GM08714 (cell line): Measurements from ENCODE around the gene ZNF432.
"Not testable (repeated sequence)": the region's sequence is repeated elsewhere in the genome, so short reads cannot be mapped to it uniquely, and the experiment has no call there.

ENCODE experiments used
- H3K4me3 ChIP-seq: fragments of 200-500 bp; sonication (Bioruptor generic); 2 replicates; pipeline ENCODE4 v1.5.1; 2014; ENCODE audit warnings: mild to moderate bottlenecking, low read length, inconsistent platforms
- ZNF274 ChIP-seq: IDR thresholded peaks from 2 replicates; pipeline ENCODE4 v1.6.1; 2012; ENCODE audit warnings: mild to moderate bottlenecking, low read depth, low read length

ZNF432 gene

DNA sequence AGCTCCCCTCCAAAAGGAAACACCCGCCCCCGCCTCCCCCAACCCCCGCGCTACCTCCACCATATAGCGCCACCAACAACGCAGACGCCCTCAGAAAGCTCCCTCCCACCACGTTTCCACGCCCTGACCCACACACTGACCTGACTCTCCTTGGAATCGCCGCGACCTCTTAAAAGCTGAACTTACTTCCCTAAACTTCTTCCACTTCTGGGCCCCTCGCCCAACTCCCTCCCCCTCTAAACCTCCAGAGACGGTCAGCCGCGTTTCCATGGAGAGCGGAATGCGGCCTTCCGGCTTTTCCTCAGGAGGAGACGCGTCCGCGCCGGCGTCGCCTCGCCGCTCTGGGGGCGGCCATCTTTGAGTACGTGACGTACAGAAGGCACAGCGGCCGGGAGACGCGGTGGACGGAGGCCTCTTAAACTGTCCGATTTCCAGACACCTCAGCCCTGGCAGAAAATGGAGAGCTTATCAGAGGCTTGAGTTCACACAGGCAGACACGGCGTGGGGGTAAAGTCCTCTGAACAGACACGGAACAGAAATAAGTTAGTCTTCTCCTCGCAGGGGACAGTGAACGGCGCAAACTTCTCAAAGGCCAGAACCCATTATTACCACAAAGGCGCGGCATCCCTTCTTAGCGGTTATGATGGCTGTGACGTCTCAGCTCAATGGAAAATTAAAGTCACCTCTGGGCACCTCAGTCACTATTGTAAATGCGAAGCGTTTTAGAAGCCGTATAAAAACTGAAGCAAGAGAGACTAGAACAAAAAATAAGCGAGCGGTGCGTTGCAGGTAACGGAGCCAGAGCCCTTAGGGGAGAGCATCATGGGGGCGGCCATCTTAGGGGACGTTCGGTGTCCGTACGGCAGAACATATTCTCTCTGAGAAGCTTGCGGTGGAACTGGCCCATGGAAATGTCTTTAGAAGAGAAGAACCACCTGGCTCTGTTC lies at the start of gene ZNF432:
Gene ZNF432, minus strand, starts transcription at position 284 of the 947 bp plus-strand sequence. CDS start 1,970 bp downstream, outside the sequence.
- no peak for TF ChIP-seq ZNF274
- H3K4me3 ChIP-seq, result peak within 1 kb of the TSS; percentile 81

DNA sequence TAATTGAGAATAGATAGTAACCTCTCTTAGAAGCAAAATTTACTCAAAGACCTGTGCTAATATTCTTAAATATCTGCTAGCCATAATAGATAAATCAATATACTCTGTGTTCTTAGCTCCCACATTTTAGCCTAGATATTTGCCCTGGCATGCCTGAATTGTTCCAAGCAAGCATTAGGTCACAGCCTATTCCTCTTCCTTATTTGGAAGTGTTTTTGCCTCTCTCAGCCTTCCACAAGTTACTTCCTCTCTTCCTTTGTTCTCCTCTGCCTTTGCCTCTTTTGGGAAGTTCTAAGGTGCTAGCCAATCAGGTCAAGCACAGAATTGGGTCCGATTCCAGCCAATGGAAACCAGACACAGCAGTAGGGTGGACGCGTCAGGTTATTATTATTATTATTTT lies 47.8 kb upstream of the ZNF432 start:
- H3K4me3 ChIP-seq, result not testable (repeated sequence)

DNA sequence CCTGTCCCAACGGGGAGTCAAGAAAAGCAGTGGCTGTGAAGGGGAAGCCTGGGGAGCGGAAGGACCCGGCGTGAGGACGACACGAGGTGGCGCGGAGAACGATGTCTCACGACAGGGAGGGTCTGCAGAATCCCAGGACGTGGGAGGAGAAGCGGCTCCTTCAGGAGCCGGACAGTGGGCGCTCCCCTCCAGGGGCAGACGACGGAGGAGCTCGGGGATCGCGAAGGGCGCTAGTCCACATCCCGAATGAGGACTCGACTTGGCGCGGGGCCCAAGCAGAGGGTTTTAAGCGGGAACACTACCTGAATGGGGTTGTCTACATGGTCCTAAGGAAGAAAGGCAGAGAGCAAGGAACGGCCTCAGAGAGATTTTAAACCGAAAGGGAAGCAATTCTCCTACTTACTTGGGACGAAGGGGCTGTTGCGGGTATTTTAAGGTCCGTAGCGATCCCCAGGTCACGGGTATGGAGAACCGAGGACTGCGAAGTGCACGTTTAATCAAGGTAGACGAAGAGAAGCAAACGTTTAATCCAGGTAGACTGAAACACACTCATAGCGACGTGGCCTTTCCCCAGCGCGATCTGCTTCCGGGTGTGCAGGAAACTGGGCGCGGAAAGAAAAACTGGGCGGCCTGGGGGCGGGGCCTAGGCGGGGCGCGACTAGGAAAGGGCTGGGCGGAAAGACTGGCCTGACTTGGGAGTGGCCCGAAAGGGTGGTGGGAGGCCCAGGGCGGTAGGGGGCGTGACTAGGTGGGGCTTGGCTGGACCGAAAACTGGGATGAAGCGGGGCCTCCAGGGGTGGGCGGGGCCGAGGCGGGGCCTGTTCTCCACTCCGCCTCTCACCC lies 46.8 kb upstream of the ZNF432 start, which contains the start of gene ZNF841:
Gene ZNF841, minus strand, starts transcription at position 594 of the 843 bp plus-strand sequence. CDS start 10,964 bp downstream, outside the sequence.
- no peak for TF ChIP-seq ZNF274
- peak within 1 kb of the TSS; percentile 94 for H3K4me3 ChIP-seq

DNA sequence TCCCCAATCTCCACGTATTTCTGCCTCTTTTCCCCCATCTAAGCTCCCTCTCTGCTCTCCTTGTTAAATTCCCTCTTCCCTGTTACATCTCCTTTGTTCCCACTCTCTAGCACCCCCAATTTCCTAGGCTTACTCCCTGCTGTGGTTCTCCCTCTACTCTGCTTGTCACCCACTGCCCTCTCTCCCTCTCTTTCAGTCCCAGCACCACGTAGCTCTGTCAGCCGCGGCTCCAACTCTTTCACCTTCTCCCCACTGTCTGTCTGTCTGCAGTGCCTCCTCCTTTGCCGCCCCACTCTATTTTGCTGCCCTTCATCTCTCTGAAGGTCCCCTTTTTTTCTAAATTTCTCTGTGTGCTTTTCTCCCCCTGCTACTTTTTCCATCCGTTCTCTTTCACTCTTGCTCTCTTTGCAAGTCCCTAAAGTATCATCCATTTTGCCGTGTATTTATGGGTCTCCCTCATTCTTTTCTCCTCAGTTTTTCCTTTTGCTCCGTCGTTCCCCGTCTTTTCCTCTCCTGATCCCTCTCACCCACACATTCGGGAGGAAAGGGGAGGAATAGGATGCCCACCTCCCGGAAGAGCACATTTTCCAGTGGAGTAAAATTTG lies 46.0 kb upstream of the ZNF432 start:
- no peak for TF ChIP-seq ZNF274
- peak overlapping the region; percentile 94 for H3K4me3 ChIP-seq

DNA sequence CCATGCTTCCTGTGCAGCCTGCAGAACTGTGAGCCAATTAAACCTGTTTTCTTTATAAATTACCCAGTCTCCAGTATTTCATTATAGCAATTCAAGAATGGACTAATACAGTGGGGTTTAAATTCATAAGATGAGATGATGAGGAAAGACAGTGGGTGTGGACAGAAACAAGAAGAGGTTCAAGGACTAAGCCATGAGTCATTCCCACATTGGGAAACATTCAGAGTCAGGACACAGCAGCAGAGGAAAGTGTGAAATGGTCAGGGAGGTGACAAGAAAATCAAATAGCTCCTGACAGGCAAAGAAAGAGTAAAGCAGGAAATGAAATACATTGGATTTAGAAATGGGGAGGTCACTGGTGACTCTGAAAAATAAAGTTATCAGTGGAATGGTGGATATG lies 37.8 kb upstream of the ZNF432 start:
- TF ChIP-seq ZNF274, result no peak
- H3K4me3 ChIP-seq, result no peak overlapping the region

DNA sequence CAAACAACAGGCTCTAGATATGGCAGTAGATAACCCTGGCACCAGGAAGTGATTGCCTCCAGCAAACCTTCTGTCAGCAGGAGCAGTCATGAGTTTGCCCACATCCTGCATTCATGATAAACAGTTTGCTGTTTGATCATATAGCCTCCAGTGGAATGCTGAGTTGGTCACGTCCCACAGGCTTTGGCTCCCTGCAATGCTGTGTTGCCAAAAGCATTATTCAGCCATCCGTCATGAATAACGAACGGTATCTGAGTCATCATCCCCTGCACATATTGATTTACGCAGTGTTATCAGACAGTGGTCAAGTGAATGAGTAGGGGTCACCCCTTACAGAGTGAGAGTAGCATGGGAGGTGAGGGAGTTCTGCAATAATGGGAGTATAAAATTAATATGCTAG lies 21.9 kb upstream of the ZNF432 start:
- TF ChIP-seq ZNF274, result no peak
- H3K4me3 ChIP-seq, result no peak overlapping the region

DNA sequence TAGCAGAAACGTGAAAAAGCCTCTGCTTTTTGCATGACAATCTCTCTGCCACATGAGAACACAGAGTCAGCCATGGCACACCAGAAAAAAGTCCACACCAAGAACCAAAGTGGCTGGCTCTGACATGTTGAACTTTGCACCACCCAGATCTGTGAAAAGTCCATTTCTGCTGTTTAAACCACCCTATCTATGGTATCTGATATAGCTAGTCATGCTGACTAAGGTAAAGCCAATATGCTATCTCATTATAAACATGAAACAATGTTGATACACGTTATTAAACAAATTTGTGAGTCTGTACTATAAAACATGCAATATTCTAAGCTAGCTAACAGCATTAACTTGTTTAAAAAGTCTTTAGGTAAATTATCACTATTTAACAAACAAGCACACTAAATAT lies 21.0 kb upstream of the ZNF432 start:
- no peak for TF ChIP-seq ZNF274

DNA sequence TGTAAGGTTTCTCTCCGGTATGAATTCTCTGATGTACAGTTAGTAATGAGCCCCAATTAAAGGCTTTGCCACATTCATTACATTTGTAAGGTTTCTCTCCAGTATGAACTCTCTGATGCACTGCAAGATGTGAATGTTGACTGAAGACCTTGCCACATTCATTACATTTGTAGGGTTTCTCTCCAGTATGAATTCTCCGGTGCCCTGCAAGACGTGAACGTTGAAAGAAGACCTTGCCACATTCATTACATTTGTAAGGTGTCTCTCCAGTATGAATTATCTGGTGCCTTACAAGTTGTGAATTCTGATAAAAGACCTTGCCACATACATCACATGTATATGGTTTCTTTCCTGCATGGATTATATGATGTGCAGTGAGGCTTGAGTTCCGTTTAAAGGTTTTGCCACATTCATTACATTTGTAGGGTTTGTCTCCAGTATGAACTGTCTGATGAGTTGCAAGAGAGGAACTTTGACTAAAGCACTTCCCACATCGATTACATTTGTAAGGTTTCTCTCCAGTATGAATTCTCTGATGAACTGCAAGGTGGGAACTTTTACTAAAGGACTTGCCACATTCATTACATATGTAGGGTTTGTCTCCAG lies 17.7 kb upstream of the ZNF432 start:
- no peak overlapping the region for H3K4me3 ChIP-seq
- TF ChIP-seq ZNF274, result peak; percentile 85

More for the DNA sequence above, 21.0 kb upstream of the ZNF432 start:
- no peak overlapping the region for H3K4me3 ChIP-seq

DNA sequence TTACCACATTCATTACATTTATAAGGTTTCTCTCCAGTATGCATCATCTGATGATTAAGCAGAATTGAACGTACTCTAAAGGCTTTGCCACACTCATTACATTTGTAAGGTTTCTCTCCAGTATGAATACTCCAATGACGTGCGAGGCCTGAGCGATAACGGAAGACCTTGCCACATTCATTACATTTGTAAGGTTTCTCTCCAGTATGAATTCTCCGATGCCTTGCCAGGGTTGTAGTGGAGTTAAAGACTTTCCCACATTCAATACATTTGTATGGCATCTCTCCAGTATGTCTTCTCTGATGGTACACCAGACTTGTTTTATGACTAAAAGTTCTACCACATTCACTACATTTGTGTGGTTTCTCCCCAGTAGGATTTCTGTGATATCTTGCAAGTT lies 16.8 kb upstream of the ZNF432 start:
- H3K4me3 ChIP-seq, result no peak overlapping the region
- peak; percentile 74 for TF ChIP-seq ZNF274

DNA sequence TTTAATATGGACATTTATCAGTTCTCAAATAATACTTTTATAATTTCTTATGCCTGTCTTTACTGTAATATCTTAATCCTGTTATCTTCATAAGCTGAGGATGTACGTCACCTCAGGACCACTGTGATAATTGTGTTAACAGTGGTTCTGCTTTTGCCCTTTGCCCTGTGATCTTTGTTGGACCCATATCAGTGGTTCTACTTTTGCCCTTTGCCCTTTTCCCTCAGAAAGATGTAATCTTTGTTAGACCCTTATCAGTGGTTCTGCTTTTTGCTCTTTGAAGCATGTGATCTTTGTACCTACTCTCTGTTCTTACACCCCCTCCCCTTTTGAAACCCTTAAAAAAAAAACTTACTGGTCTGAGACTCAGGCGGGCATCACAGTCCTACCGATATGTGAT lies 7.8 kb upstream of the ZNF432 start:
- H3K4me3 ChIP-seq, result not testable (repeated sequence)

DNA sequence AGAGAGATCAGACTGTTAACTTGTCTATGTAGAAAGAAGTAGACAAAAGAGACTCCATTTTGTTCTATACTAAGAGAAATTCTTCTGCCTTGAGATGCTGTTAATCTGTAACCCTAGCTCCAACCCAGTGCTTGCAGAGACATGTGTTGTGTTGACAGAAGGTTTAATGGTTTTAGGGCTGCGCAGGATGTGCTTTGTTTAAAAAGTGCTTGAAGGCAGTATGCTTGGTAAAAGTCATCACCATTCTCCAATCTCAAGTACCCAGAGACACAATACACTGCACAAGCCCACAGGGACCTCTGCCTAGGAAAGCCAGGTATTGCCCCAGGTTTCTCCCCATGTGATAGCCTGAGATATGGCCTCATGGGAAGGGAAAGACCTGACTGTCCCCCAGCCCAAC lies 3.1 kb upstream of the ZNF432 start:
- not testable (repeated sequence) for H3K4me3 ChIP-seq

DNA sequence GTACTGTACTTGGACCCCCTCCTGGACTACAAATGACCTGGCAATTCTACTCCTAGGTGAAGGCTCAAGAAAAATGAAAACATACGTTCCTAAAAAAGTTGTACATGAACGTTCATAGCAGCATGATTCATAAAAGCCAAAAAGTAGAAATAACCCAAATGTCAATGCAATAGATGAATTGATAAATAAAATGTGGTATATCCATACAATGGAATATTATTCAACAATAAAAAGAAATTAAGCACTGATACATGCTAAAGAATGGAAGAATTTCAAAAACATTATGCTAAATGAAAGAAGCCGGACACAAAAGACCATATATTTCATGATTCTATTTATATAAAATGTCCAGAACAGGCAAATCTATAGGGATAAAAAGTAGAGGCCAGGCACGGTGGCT lies 9.5 kb downstream of the ZNF432 start:
- no peak for TF ChIP-seq ZNF274
- no peak overlapping the region for H3K4me3 ChIP-seq

DNA sequence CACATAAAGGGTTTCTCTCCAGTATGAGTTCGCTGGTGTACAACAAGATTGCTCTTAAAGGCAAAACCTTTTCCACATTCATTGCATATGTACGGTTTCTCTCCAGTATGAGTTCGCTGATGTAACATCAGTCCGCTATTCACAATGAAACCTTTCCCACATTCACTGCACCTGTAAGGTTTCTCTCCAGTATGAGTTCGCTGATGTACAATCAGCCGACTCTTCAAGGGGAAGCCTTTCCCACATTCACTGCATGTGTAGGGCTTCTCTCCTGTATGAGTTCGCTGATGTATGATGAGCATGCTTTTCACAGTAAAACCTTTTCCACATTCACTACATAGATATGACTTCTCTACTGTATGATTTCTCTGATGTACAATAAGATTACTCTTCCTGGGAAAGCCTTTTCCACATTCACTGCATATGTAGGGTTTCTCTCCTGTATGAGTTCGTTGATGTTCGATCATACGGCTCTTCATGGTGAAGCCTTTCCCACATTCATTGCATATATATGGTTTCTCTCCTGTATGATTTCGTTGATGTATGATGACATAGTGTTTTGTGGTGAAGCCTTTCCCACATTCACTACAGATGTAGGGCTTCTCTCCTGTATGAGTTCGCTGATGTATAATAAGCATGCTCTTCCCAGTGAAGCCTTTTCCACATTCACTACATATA lies 14.4 kb downstream of the ZNF432 start:
- H3K4me3 ChIP-seq, result no peak overlapping the region
- TF ChIP-seq ZNF274, result peak; percentile 62

DNA sequence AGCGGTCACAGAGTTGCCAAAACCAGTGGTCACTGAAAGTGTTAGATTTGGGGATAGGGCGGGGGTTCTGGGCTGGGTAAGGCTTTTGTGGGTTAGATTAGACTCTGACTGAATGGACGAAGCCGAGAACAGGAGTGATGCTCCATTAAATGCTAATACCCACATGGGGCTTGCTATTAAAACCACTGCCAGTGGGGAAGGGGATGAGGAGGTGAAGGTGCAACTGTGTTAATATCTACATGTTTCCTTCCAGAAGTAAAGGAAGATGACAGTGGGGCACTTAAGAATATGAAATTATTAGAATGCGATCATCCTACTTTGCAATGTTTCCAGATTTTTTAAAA lies 19.9 kb downstream of the ZNF432 start:
- no peak for TF ChIP-seq ZNF274
- peak overlapping the region; percentile 68 for H3K4me3 ChIP-seq
